ENCODE data around the gene SBK2. TPM values are rescaled to one million over a fixed set of nuclear protein-coding genes. Genes with fewer than 3 reads are reported as not detected.

The SBK2 gene
- total and polyA plus RNA-seq, 9 of the 15 experiments (the other 6 are each of a cell fraction or from before 2014, with no cell fraction given), result not detected

DNA sequence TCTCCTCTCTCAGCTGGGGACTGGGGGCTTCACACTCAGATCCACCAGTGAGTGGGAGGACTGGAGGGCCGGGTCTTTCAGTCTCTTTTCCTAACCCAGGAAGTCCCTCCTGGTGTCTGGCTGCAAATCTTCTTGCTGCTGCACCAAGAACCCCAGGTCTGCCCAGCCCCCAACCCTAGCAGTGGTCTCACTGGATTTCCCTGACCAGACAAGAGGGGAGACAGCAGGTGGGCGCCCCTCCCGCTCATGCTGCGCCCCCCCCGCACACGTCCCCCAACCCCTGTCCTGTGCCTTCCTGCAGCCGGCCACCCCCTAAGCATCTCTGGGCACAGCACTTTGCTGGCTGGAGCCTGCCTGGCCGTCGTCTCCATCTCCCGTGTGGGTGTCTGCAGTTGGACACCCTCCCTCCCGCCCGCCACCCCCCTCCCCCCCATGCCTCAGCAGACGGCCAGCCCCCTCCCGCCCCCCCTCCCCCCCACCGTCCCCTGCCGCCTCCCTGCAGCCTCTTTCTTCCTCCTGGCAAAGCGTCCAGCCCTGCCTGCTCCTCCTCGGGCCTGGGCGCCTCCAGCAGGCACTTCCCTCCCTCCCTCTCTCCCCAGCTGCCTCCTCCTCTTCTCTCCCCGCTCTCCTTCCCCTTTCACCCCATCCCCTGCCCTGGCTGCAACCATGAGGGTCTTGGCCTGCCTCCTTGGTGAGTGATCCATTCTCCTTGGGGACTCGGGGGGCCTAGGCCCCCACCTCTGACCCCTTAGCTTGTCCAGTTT is 48.8 kb downstream of the SBK2 start, which contains the start of gene SSC5D:
Gene SSC5D (plus strand): TSS at position 513 of the 764 bp plus-strand sequence. CDS start 154 bp downstream, at position 667.
- Histone ChIP-seq H3K79me2 (ENCODE audit: control insufficient read depth, insufficient read depth, low read length) (peaks cover 12% of the 10 kb centered on the region; the same call in 2 of the 3 replicates), H3K27me3 (ENCODE audit: control insufficient read depth in 2 of 2, insufficient read depth in 2 of 2, low read length in 2 of 2) (peaks cover 0 to 4% of the 10 kb centered on the region in 2 experiments; a peak in 1 of 5 replicates), H3K4me2 (ENCODE audit: insufficient read depth, low read length) (peak within 1 kb of the TSS; percentile 45), H3K9me3 (replicated peaks; ENCODE audit: control insufficient read depth, insufficient read depth, low read depth, low read length) (no peaks in the 10 kb centered on the region), H3K9ac (ENCODE audit: insufficient read depth in 1 of 2, low read depth in 2 of 2, low read length in 2 of 2) (peak within 1 kb of the TSS; percentile 42 to 98), H3K4me1 (replicated peaks in 1 of 2; ENCODE audit: control insufficient read depth in 2 of 2, insufficient read depth in 2 of 2, low read length in 2 of 2) (peaks cover 25 to 89% of the 10 kb centered on the region in 2 experiments), H4K20me1 (replicated peaks; ENCODE audit: control insufficient read depth, insufficient read depth, low read length) (no peaks in the 10 kb centered on the region), H2AFZ (ENCODE audit: low read depth, low read length) (no peak within 1 kb of the TSS), H3K27ac (ENCODE audit: extremely low read depth, low read depth, low read length) (peak within 1 kb of the TSS; percentile 72; the same call in 2 of the 3 replicates), H3K36me3 (ENCODE audit: control insufficient read depth, insufficient read depth, low read length) (peaks cover 13% of the 10 kb centered on the region; the same call in 2 of the 3 replicates), H3K4me3 (no peak within 1 kb of the TSS), H3K9me1 (ENCODE audit: control insufficient read depth, insufficient read depth, low read length) (no peaks in the 10 kb centered on the region)
- ATAC-seq (no peak), DNase-seq (ENCODE audit: extremely low read depth in 1 of 4, low spot score in 3 of 4) (peak in 3 of 4 experiments; percentile 70 to 77 (median 76)), FAIRE-seq (peak; percentile 42)
- in situ Hi-C loops (cut with MboI), result no loop called here
- BruUV-seq (replicated peaks), result no TSS peak
- ChIA-PET POLR2A (interaction anchor here (1.1 to 3.6 kb wide), 4 partner anchors 10 to 111 kb away, joined by 4 to 30 read pairs (median 8); partner anchors contain the start of genes FIZ1 and ZNF628), CTCF (ENCODE audit: low intra/inter-chr PET ratio) (no interaction called here)
- intact Hi-C loops (cut with micrococcal nuclease), result no loop called here
- 33% methylated on average over 2 of the region's 21 CpGs for WGBS (ENCODE audit: insufficient coverage, low coverage, missing lambda C conversion rate)
- 0 out of 2 replicates have a peak, but pooled peaks have one; percentile 25 for TF ChIP-seq ZNF263 (CRISPR knock-in tag; IDR thresholded peaks at IDR 0.05; ENCODE audit: borderline replicate concordance)
- TF ChIP-seq TBL1XR1 (IDR thresholded peaks at IDR 0.05; ENCODE audit: low read length in 2 of 2), result no peak
- TF ChIP-seq HDAC1 (IDR thresholded peaks at IDR 0.05), result 0 out of 4 replicates have a peak, but pooled peaks of 1 of the 2 experiments have one; percentile 2
- TF ChIP-seq SMARCA5 (IDR thresholded peaks at IDR 0.05), result peak; percentile 61
- no peak for TF ChIP-seq TAF15 (IDR thresholded peaks at IDR 0.05; ENCODE audit: low read depth, low read length)
- TF ChIP-seq JUN (IDR thresholded peaks at IDR 0.05; ENCODE audit: borderline replicate concordance, low read depth, low read length), result no peak
- no peak for TF ChIP-seq JUN (CRISPR knock-in tag; IDR thresholded peaks at IDR 0.05; ENCODE audit: borderline replicate concordance)
- TF ChIP-seq RUNX1 (IDR thresholded peaks at IDR 0.05; ENCODE audit: low read depth), result no peak
- TF ChIP-seq ELF2 (CRISPR knock-in tag; IDR thresholded peaks at IDR 0.05), result no peak
- TF ChIP-seq MIER1 (IDR thresholded peaks at IDR 0.05; ENCODE audit: low read depth), result no peak
- TF ChIP-seq ZNF655 (CRISPR knock-in tag; IDR thresholded peaks at IDR 0.05), result no peak
- no peak for TF ChIP-seq THAP7 (CRISPR knock-in tag; IDR thresholded peaks at IDR 0.05)
- TF ChIP-seq ADNP (tag; IDR thresholded peaks at IDR 0.05), result peak; percentile 57; the same call in 1 of the 2 replicates
- no peak for TF ChIP-seq FIP1L1 (IDR thresholded peaks at IDR 0.05; ENCODE audit: low read depth, low read length, poor library complexity, severe bottlenecking)
- TF ChIP-seq ESRRA (IDR thresholded peaks at IDR 0.05; ENCODE audit: borderline replicate concordance, low read depth), result no peak
- TF ChIP-seq, protein P1, sequence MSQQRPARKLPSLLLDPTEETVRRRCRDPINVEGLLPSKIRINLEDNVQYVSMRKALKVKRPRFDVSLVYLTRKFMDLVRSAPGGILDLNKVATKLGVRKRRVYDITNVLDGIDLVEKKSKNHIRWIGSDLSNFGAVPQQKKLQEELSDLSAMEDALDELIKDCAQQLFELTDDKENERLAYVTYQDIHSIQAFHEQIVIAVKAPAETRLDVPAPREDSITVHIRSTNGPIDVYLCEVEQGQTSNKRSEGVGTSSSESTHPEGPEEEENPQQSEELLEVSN (IDR thresholded peaks at IDR 0.05; ENCODE audit: borderline replicate concordance in 1 of 2, extremely low read depth in 1 of 2, insufficient read depth in 1 of 2, insufficient read length in 1 of 2, low read depth in 1 of 2, low read length in 1 of 2, poor library complexity in 1 of 2, severe bottlenecking in 1 of 2), result peak in 1 of 2 experiments; percentile 2
- no peak for TF ChIP-seq ZNF217 (CRISPR knock-in tag; IDR thresholded peaks at IDR 0.05)
- no peak for TF ChIP-seq MYNN (IDR thresholded peaks at IDR 0.05)
- no peak for TF ChIP-seq MYNN (CRISPR knock-in tag; IDR thresholded peaks at IDR 0.05)
- peak in 1 of 2 experiments; percentile 77; a peak in 2 of 4 replicates for TF ChIP-seq KDM1A (IDR thresholded peaks at IDR 0.05)
